ENCODE measurements around the gene SUN1. TPM values are rescaled to one million over a fixed set of nuclear protein-coding genes. Genes with fewer than 3 reads are reported as not detected.
A peak's percentile ranks its signal among the peaks of the same experiment; 100 is the strongest.

Gene SUN1
- total RNA-seq, 1 donor from 2014 or later: 127 TPM

GRCh38 chr7:909358-910329 is 77.4 kb downstream of the SUN1 start:
- H3K27ac ChIP-seq: no peak overlapping the region
- DNase-seq (peak; percentile 88), ATAC-seq (peak; percentile 68)
- TF ChIP-seq, protein P1, sequence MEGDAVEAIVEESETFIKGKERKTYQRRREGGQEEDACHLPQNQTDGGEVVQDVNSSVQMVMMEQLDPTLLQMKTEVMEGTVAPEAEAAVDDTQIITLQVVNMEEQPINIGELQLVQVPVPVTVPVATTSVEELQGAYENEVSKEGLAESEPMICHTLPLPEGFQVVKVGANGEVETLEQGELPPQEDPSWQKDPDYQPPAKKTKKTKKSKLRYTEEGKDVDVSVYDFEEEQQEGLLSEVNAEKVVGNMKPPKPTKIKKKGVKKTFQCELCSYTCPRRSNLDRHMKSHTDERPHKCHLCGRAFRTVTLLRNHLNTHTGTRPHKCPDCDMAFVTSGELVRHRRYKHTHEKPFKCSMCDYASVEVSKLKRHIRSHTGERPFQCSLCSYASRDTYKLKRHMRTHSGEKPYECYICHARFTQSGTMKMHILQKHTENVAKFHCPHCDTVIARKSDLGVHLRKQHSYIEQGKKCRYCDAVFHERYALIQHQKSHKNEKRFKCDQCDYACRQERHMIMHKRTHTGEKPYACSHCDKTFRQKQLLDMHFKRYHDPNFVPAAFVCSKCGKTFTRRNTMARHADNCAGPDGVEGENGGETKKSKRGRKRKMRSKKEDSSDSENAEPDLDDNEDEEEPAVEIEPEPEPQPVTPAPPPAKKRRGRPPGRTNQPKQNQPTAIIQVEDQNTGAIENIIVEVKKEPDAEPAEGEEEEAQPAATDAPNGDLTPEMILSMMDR (IDR thresholded peaks at IDR 0.05): no peak
- no peaks in the 10 kb centered on the region for H3K9me3 ChIP-seq
- H3K27me3 ChIP-seq: no peaks in the 10 kb centered on the region
- peak overlapping the region; percentile 30 for H3K4me3 ChIP-seq
- peaks cover 6% of the 10 kb centered on the region for H3K4me1 ChIP-seq
- intact Hi-C loops (cut with DNase I): no loop called here
- no peaks in the 10 kb centered on the region for H3K36me3 ChIP-seq

DNA sequence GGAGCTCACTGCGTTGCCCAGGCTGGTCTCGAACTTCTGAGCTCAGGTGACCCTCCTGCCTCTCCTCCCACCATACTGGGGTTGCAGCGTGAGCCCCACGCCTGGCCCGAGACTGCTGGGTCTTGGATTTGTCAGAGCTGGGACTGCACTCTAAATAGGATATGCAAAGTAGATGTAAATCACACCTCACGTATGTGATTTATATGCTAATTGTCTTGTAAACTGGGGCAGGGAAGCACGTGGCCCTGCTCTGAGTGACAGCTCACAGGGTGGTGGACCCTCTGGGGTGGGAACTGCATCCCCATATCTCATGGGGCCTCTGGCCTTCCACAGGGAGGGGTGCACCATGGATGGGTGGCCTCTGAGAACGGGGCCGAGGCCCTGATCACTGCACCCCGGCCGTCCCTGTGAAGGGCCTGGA is 78.2 kb downstream of the SUN1 start:
- Histone ChIP-seq H3K4me3 (no peak overlapping the region), H3K27me3 (no peaks in the 10 kb centered on the region), H3K9me3 (no peaks in the 10 kb centered on the region), H3K27ac (no peak overlapping the region), H3K4me1 (peaks cover 6% of the 10 kb centered on the region), H3K36me3 (no peaks in the 10 kb centered on the region)
- DNase-seq (no peak), ATAC-seq (no peak)
- TF ChIP-seq, protein P1 (IDR thresholded peaks at IDR 0.05): no peak
- intact Hi-C loops (cut with DNase I): no loop called here

- Histone ChIP-seq H3K4me1 (peaks cover 6% of the 10 kb centered on the region), H3K4me3 (no peak overlapping the region), H3K36me3 (no peaks in the 10 kb centered on the region), H3K27ac (no peak overlapping the region), H3K9me3 (no peaks in the 10 kb centered on the region), H3K27me3 (no peaks in the 10 kb centered on the region)
- DNase-seq (no peak), ATAC-seq (no peak)
- intact Hi-C loops (cut with DNase I): no loop called here
- TF ChIP-seq, protein P1 (IDR thresholded peaks at IDR 0.05): no peak
Measured at GRCh38 chr7:910931-911431, 78.7 kb downstream of the SUN1 start.

- intact Hi-C loops (cut with DNase I): no loop called here
- DNase-seq (no peak), ATAC-seq (no peak)
- Histone ChIP-seq H3K4me3 (no peak overlapping the region), H3K27ac (no peak overlapping the region), H3K36me3 (no peaks in the 10 kb centered on the region), H3K4me1 (peaks cover 6% of the 10 kb centered on the region), H3K9me3 (no peaks in the 10 kb centered on the region), H3K27me3 (no peaks in the 10 kb centered on the region)
- TF ChIP-seq, protein P1 (IDR thresholded peaks at IDR 0.05): no peak
Measured at GRCh38 chr7:911791-912480, 79.7 kb downstream of the SUN1 start.

DNA sequence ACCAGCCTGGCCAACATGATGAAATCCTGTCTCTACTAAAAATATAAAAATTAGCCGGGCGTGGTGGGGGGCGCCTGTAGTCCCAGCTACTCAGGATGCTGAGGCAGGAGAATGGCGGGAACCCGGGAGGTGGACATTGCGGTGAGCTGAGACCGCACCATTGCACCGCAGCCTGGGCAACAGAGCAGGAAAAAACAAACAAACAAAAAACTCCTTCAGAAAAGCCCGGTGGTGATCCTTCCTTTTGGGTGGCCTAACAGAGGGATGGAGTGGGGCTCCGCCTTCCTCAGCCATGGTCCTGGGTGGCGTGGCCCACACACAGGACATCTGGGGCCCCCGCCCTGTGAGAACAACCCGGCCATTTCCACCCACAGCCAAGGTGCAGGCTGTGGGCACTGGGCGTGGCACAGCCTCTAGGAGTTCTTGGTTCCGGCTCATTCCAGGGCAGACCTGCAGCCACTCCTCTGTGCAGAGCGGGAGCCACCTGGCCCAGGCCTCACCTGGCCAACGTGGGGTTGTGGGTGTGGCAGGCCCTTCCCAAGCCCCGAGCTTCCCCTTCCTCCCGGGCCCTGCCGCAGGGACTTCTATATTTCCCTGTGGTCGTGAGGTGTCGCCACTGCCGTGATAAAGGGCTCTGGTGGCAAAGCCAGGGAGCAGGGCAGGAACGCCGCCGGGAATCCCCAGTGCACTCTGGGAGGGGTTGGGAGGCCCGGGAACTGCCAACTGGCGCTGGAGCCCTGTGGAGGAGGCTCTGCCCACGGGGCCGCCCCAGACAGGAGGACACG is 81.7 kb downstream of the SUN1 start:
- peak; percentile 46 for ATAC-seq
- Histone ChIP-seq H3K9me3 (no peaks in the 10 kb centered on the region), H3K36me3 (no peaks in the 10 kb centered on the region), H3K27ac (no peak overlapping the region), H3K27me3 (no peaks in the 10 kb centered on the region), H3K4me3 (no peak overlapping the region), H3K4me1 (peaks cover 6% of the 10 kb centered on the region)
- TF ChIP-seq, protein P1 (IDR thresholded peaks at IDR 0.05): no peak
- intact Hi-C loops (cut with DNase I): no loop called here
- no peak for DNase-seq

All from upper lobe of right lung (tissue), 1 donor.